Measurements from ENCODE around the gene KMT5B.

Gene KMT5B

GRCh38 chr11:68163691-68164090 lies 49.4 kb downstream of the KMT5B start:
- Histone ChIP-seq H3K4me3 (IDR thresholded peaks at IDR 0.05; ENCODE audit: insufficient read depth, low read depth, low read length) (no peak overlapping the region), H3K27ac (no peak overlapping the region), H3K27me3 (ENCODE audit: insufficient read depth, low read depth) (no peaks in the 10 kb centered on the region), H3K79me2 (ENCODE audit: insufficient read depth, low read depth) (no peaks in the 10 kb centered on the region), H3K4me1 (ENCODE audit: low read depth, poor library complexity, severe bottlenecking) (no peaks in the 10 kb centered on the region), H3K36me3 (ENCODE audit: insufficient read depth) (no peaks in the 10 kb centered on the region), H2AFZ (ENCODE audit: low read depth) (no peak overlapping the region), H3K4me2 (no peak overlapping the region), H4K20me1 (ENCODE audit: insufficient read depth) (no peaks in the 10 kb centered on the region), H3K9ac (no peak overlapping the region)
- no peak for TF ChIP-seq CTCF (conservative IDR thresholded peaks at IDR 0.05; ENCODE audit: low read depth, low read length)

- Histone ChIP-seq H3K9ac (no peak overlapping the region), H3K27ac (no peak overlapping the region)
Measured at GRCh38 chr11:68160100-68160695, 52.9 kb downstream of the KMT5B start.

GRCh38 chr11:68159665-68160064 lies 53.4 kb downstream of the KMT5B start:
- Histone ChIP-seq H3K9ac (no peak overlapping the region), H4K20me1 (ENCODE audit: insufficient read depth) (no peaks in the 10 kb centered on the region), H3K79me2 (ENCODE audit: insufficient read depth, low read depth) (no peaks in the 10 kb centered on the region), H3K27me3 (ENCODE audit: insufficient read depth, low read depth) (no peaks in the 10 kb centered on the region), H3K27ac (no peak overlapping the region), H3K4me1 (ENCODE audit: low read depth, poor library complexity, severe bottlenecking) (no peaks in the 10 kb centered on the region), H3K4me2 (no peak overlapping the region), H3K4me3 (IDR thresholded peaks at IDR 0.05; ENCODE audit: insufficient read depth, low read depth, low read length) (no peak overlapping the region), H2AFZ (ENCODE audit: low read depth) (no peak overlapping the region), H3K36me3 (ENCODE audit: insufficient read depth) (no peaks in the 10 kb centered on the region)
- TF ChIP-seq CTCF (conservative IDR thresholded peaks at IDR 0.05; ENCODE audit: low read depth, low read length), result no peak

More at GRCh38 chr11:68160100-68160695, 52.9 kb downstream of the KMT5B start:
- Histone ChIP-seq H3K79me2 (ENCODE audit: insufficient read depth, low read depth) (no peaks in the 10 kb centered on the region), H2AFZ (ENCODE audit: low read depth) (no peak overlapping the region), H3K27me3 (ENCODE audit: insufficient read depth, low read depth) (no peaks in the 10 kb centered on the region), H3K4me3 (IDR thresholded peaks at IDR 0.05; ENCODE audit: insufficient read depth, low read depth, low read length) (no peak overlapping the region), H4K20me1 (ENCODE audit: insufficient read depth) (no peaks in the 10 kb centered on the region), H3K36me3 (ENCODE audit: insufficient read depth) (no peaks in the 10 kb centered on the region), H3K4me1 (ENCODE audit: low read depth, poor library complexity, severe bottlenecking) (no peaks in the 10 kb centered on the region), H3K4me2 (no peak overlapping the region)
- no peak for TF ChIP-seq CTCF (conservative IDR thresholded peaks at IDR 0.05; ENCODE audit: low read depth, low read length)

- Histone ChIP-seq H3K27ac (no peak overlapping the region), H3K36me3 (ENCODE audit: insufficient read depth) (no peaks in the 10 kb centered on the region)
- no peak for TF ChIP-seq CTCF (conservative IDR thresholded peaks at IDR 0.05; ENCODE audit: low read depth, low read length)
Measured at GRCh38 chr11:68159161-68159560, 53.9 kb downstream of the KMT5B start.

More at GRCh38 chr11:68159161-68159560, 53.9 kb downstream of the KMT5B start:
- Histone ChIP-seq H3K79me2 (ENCODE audit: insufficient read depth, low read depth) (no peaks in the 10 kb centered on the region), H3K4me3 (IDR thresholded peaks at IDR 0.05; ENCODE audit: insufficient read depth, low read depth, low read length) (no peak overlapping the region), H3K4me1 (ENCODE audit: low read depth, poor library complexity, severe bottlenecking) (no peaks in the 10 kb centered on the region), H2AFZ (ENCODE audit: low read depth) (no peak overlapping the region), H3K4me2 (no peak overlapping the region), H4K20me1 (ENCODE audit: insufficient read depth) (no peaks in the 10 kb centered on the region), H3K9ac (no peak overlapping the region), H3K27me3 (ENCODE audit: insufficient read depth, low read depth) (no peaks in the 10 kb centered on the region)
